Liver (tissue), 9 donors: Measurements from ENCODE around the gene KRT9. TPM values are rescaled to one million over a fixed set of nuclear protein-coding genes. Genes with fewer than 3 reads are reported as not detected.

Experiments used
- DNase-seq: peaks from one replicate; pipeline ENCODE4 v3.0.0-alpha.2; 2017; ENCODE audit warnings: low spot score
- H3K27ac ChIP-seq, 2 donors: one replicate each; pipeline ENCODE4 v1.7.0; 2013; ENCODE audit warnings: inconsistent platforms in 2 of 2, low read length in 2 of 2, control low read depth in 1 of 2, low read depth in 1 of 2, mild to moderate bottlenecking in 1 of 2
- H3K27me3 ChIP-seq, 4 donors: one replicate each; pipeline versions ENCODE4 v1.6.1 to v1.7.0; 2013; ENCODE audit warnings: low read length in 3 of 4, inconsistent platforms in 1 of 4, mild to moderate bottlenecking in 1 of 4, moderate library complexity in 1 of 4; ENCODE audit not compliant: control insufficient read depth in 4 of 4, insufficient read depth in 4 of 4
- H3K36me3 ChIP-seq, 4 donors: one replicate each; pipeline versions ENCODE4 v1.6.1 to v1.7.0; 2013; ENCODE audit warnings: low read length in 3 of 4, mild to moderate bottlenecking in 3 of 4, low read depth in 1 of 4, moderate library complexity in 1 of 4; ENCODE audit not compliant: control insufficient read depth in 4 of 4, insufficient read depth in 3 of 4
- H3K4me1 ChIP-seq, 4 donors: one replicate each; pipeline versions ENCODE4 v1.6.1 to v1.7.0; 2013; ENCODE audit warnings: low read length in 3 of 4, mild to moderate bottlenecking in 3 of 4, moderate library complexity in 1 of 4; ENCODE audit not compliant: control insufficient read depth in 4 of 4, insufficient read depth in 4 of 4
- H3K4me3 ChIP-seq, 3 donors: one replicate each; pipeline versions ENCODE4 v1.6.1 to v1.7.0; 2013; ENCODE audit warnings: low read length in 3 of 3, control low read depth in 1 of 3, low read depth in 1 of 3, mild to moderate bottlenecking in 1 of 3
- H3K9ac ChIP-seq, 2 donors: one replicate each; pipeline ENCODE4 v1.7.0; 2013; ENCODE audit warnings: low read length in 2 of 2, mild to moderate bottlenecking in 2 of 2, moderate library complexity in 2 of 2, control low read depth in 1 of 2, low read depth in 1 of 2
- H3K9me3 ChIP-seq, 4 donors: one replicate each; pipeline versions ENCODE4 v1.6.1 to v1.7.0; 2013; ENCODE audit warnings: low read length in 3 of 4; ENCODE audit not compliant: control insufficient read depth in 4 of 4
- EGR1 ChIP-seq, 2 donors: IDR thresholded peaks; 2 replicates each; pipeline ENCODE4 v1.6.1; 2016 to 2018; ENCODE audit warnings: antibody characterized with exemption in 2 of 2, low read depth in 2 of 2
- FOXA1 ChIP-seq: IDR thresholded peaks from 2 replicates; pipeline ENCODE4 v1.6.1; 2016; ENCODE audit warnings: antibody characterized with exemption
- FOXA2 ChIP-seq: IDR thresholded peaks from 2 replicates; pipeline ENCODE4 v1.6.1; 2016; ENCODE audit warnings: antibody characterized with exemption
- GABPA ChIP-seq, 2 donors: IDR thresholded peaks in 1 of 2; conservative IDR thresholded peaks in 1 of 2; 2 replicates each; pipeline ENCODE4 v1.6.1; 2016; ENCODE audit warnings: antibody characterized with exemption in 2 of 2, mild to moderate bottlenecking in 1 of 2, moderate library complexity in 1 of 2
- HNF4A ChIP-seq, 2 donors: conservative IDR thresholded peaks; 2 replicates each; pipeline ENCODE4 v1.6.1; 2016; ENCODE audit warnings: antibody characterized with exemption in 2 of 2, mild to moderate bottlenecking in 2 of 2
- HNF4G ChIP-seq: IDR thresholded peaks from 2 replicates; pipeline ENCODE4 v1.6.1; 2016; ENCODE audit warnings: antibody characterized with exemption
- JUND ChIP-seq, 2 donors: IDR thresholded peaks; 2 replicates each; pipeline ENCODE4 v1.6.1; 2016; ENCODE audit warnings: antibody characterized with exemption in 2 of 2
- NR2F2 ChIP-seq: IDR thresholded peaks from 2 replicates; pipeline ENCODE4 v1.6.1; 2016; ENCODE audit warnings: antibody characterized with exemption
- RAD21 ChIP-seq, 2 donors: IDR thresholded peaks; 2 replicates each; pipeline ENCODE4 v1.6.1; 2016; ENCODE audit warnings: antibody characterized with exemption in 2 of 2, mild to moderate bottlenecking in 2 of 2
- RXRA ChIP-seq, 2 donors: IDR thresholded peaks; 2 replicates each; pipeline ENCODE4 v1.6.1; 2017 to 2018; ENCODE audit warnings: antibody characterized with exemption in 2 of 2, mild to moderate bottlenecking in 1 of 2
- SP1 ChIP-seq: IDR thresholded peaks from 2 replicates; pipeline ENCODE4 v1.6.1; 2018; ENCODE audit warnings: antibody characterized with exemption, mild to moderate bottlenecking
- TAF1 ChIP-seq: conservative IDR thresholded peaks from 2 replicates; pipeline ENCODE4 v1.6.1; 2016; ENCODE audit warnings: antibody characterized with exemption, mild to moderate bottlenecking
- YY1 ChIP-seq: IDR thresholded peaks from 2 replicates; pipeline ENCODE4 v1.6.1; 2016; ENCODE audit warnings: antibody characterized with exemption, mild to moderate bottlenecking
- WGBS: extraction: QIAGEN DNeasy Blood & Tissue Kit; methylation state at CpG from one replicate; pipeline ENCODE4 v1.1.7; 2013; 5-methylcytosine and 5-hydroxymethylcytosine counted together
- polyA plus RNA-seq, 2 donors: library from polyadenylated mRNA; stranded (reverse) in 1 of 2; unstranded in 1 of 2; fragments of 200-250 nt in 1 of 2; fragments of >200 nt in 1 of 2; fragmentation: Nextera tagmentation in 1 of 2; extraction: Ambion mirVana in 1 of 2; gene quantifications; one replicate each; pipeline versions ENCODE4 v1.2.1 to v1.2.3, GENCODE V29; 2013 to 2015
- total RNA-seq, 2 donors: library from RNA; depleted of rRNA; stranded (reverse); fragments of >200 nt; gene quantifications; one replicate each; pipeline ENCODE4 v1.2.3, GENCODE V29; 2014
- TF ChIP-seq, protein P1 (sequence below): IDR thresholded peaks from 2 replicates; pipeline ENCODE4 v1.6.1; 2016; ENCODE audit warnings: antibody characterized with exemption
- TF ChIP-seq, protein P2 (sequence below): IDR thresholded peaks from 2 replicates; pipeline ENCODE4 v1.6.1; 2016; ENCODE audit warnings: antibody characterized with exemption
- TF ChIP-seq, protein P3 (sequence below): fragments of 150-350 bp; IDR thresholded peaks from 2 replicates; pipeline ENCODE4 v1.5.1; 2017; ENCODE audit warnings: improper control_type of control experiment, low read depth, low read length; ENCODE audit not compliant: missing input control
- TF ChIP-seq, protein P4 (sequence below): IDR thresholded peaks from 2 replicates; pipeline ENCODE4 v1.6.1; 2016; ENCODE audit warnings: antibody characterized with exemption
- TF ChIP-seq, protein P5 (sequence below): IDR thresholded peaks from 2 replicates; pipeline ENCODE4 v1.6.1; 2016; ENCODE audit warnings: antibody characterized with exemption, mild to moderate bottlenecking
- donor health status: healthy.
- donor health status: healthy.
- donor health status: healthy.
- donor health status: healthy.
- donor health status: healthy.

The KRT9 gene
- total and polyA plus RNA-seq, 4 donors = not detected

DNA sequence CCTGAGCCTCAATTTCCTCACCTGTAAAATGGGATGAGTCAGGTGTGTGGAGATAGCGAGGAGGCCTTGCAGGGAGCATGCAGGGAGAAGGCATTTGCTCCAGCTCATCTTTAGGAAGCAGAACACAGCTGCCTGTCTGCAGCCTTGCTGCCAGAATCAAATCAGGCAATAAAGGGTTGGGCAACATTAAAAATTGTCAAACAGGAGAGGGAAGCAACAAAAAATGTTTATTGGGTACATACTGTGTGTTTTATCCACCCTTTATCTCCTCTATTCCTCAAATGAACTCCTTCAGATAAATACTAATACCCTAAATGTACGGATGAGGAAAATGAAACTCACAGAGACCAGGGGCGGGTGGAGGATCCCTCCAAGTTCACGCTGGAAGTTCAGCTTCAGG, 28.5 kb upstream of the KRT9 start:
- H3K4me1 ChIP-seq = no peaks in the 10 kb centered on the region
- no peak overlapping the region for H3K4me3 ChIP-seq
- no peaks in the 10 kb centered on the region for H3K9me3 ChIP-seq
- TF ChIP-seq, protein P1, sequence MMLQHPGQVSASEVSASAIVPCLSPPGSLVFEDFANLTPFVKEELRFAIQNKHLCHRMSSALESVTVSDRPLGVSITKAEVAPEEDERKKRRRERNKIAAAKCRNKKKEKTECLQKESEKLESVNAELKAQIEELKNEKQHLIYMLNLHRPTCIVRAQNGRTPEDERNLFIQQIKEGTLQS = no peak
- no peak for TF ChIP-seq NR2F2
- TF ChIP-seq FOXA2 = no peak
- TF ChIP-seq RXRA (IDR thresholded peaks at IDR 0.05) = no peak
- no peak for TF ChIP-seq GABPA (IDR thresholded peaks at IDR 0.05 in 1 of 2, conservative IDR thresholded peaks at IDR 0.05 in 1 of 2)
- no peak for TF ChIP-seq JUND (IDR thresholded peaks at IDR 0.05)
- no peak for TF ChIP-seq TAF1
- no peak for TF ChIP-seq RAD21 (IDR thresholded peaks at IDR 0.05)
- TF ChIP-seq, protein P2, sequence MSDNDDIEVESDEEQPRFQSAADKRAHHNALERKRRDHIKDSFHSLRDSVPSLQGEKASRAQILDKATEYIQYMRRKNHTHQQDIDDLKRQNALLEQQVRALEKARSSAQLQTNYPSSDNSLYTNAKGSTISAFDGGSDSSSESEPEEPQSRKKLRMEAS = no peak
- TF ChIP-seq YY1 = no peak
- TF ChIP-seq FOXA1 = no peak
- no peak for TF ChIP-seq EGR1 (IDR thresholded peaks at IDR 0.05; ENCODE audit: low read depth in 2 of 2)
- TF ChIP-seq, protein P3, sequence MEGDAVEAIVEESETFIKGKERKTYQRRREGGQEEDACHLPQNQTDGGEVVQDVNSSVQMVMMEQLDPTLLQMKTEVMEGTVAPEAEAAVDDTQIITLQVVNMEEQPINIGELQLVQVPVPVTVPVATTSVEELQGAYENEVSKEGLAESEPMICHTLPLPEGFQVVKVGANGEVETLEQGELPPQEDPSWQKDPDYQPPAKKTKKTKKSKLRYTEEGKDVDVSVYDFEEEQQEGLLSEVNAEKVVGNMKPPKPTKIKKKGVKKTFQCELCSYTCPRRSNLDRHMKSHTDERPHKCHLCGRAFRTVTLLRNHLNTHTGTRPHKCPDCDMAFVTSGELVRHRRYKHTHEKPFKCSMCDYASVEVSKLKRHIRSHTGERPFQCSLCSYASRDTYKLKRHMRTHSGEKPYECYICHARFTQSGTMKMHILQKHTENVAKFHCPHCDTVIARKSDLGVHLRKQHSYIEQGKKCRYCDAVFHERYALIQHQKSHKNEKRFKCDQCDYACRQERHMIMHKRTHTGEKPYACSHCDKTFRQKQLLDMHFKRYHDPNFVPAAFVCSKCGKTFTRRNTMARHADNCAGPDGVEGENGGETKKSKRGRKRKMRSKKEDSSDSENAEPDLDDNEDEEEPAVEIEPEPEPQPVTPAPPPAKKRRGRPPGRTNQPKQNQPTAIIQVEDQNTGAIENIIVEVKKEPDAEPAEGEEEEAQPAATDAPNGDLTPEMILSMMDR = no peak
- TF ChIP-seq SP1 = no peak
- TF ChIP-seq HNF4G = no peak
- TF ChIP-seq HNF4A (conservative IDR thresholded peaks at IDR 0.05) = no peak
- WGBS = 79% methylated on average over 4 of the region's 4 CpGs
- H3K9ac ChIP-seq = no peak overlapping the region
- H3K36me3 ChIP-seq = no peaks in the 10 kb centered on the region
- no peak overlapping the region for H3K27ac ChIP-seq
- DNase-seq = no peak
- no peaks in the 10 kb centered on the region for H3K27me3 ChIP-seq

DNA sequence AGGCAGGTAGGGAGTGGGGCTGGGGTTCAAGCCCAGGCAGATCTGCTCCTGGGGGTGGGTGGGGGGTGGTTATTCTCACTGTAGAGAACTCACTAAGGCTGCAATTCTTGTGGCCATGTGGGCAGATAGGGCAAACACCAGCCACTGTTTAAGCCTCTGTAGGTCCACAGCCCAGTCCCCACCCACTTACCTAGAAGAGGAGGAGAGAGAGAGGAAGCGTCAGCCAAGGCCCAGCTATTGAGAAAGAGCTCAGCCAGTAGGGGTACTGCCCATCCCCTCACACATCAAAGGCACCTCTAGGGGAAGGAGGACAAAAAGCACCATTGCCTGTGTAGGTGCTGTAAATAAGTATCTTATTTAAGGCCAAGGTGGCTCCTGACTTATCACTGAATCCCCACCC, 27.8 kb upstream of the KRT9 start:
- H3K4me3 ChIP-seq = no peak overlapping the region
- H3K9me3 ChIP-seq = no peaks in the 10 kb centered on the region
- H3K27ac ChIP-seq = no peak overlapping the region
- DNase-seq = no peak
- TF ChIP-seq, protein P4, sequence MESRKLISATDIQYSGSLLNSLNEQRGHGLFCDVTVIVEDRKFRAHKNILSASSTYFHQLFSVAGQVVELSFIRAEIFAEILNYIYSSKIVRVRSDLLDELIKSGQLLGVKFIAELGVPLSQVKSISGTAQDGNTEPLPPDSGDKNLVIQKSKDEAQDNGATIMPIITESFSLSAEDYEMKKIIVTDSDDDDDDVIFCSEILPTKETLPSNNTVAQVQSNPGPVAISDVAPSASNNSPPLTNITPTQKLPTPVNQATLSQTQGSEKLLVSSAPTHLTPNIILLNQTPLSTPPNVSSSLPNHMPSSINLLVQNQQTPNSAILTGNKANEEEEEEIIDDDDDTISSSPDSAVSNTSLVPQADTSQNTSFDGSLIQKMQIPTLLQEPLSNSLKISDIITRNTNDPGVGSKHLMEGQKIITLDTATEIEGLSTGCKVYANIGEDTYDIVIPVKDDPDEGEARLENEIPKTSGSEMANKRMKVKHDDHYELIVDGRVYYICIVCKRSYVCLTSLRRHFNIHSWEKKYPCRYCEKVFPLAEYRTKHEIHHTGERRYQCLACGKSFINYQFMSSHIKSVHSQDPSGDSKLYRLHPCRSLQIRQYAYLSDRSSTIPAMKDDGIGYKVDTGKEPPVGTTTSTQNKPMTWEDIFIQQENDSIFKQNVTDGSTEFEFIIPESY = no peak
- TF ChIP-seq, protein P3 = no peak
- TF ChIP-seq, protein P5, sequence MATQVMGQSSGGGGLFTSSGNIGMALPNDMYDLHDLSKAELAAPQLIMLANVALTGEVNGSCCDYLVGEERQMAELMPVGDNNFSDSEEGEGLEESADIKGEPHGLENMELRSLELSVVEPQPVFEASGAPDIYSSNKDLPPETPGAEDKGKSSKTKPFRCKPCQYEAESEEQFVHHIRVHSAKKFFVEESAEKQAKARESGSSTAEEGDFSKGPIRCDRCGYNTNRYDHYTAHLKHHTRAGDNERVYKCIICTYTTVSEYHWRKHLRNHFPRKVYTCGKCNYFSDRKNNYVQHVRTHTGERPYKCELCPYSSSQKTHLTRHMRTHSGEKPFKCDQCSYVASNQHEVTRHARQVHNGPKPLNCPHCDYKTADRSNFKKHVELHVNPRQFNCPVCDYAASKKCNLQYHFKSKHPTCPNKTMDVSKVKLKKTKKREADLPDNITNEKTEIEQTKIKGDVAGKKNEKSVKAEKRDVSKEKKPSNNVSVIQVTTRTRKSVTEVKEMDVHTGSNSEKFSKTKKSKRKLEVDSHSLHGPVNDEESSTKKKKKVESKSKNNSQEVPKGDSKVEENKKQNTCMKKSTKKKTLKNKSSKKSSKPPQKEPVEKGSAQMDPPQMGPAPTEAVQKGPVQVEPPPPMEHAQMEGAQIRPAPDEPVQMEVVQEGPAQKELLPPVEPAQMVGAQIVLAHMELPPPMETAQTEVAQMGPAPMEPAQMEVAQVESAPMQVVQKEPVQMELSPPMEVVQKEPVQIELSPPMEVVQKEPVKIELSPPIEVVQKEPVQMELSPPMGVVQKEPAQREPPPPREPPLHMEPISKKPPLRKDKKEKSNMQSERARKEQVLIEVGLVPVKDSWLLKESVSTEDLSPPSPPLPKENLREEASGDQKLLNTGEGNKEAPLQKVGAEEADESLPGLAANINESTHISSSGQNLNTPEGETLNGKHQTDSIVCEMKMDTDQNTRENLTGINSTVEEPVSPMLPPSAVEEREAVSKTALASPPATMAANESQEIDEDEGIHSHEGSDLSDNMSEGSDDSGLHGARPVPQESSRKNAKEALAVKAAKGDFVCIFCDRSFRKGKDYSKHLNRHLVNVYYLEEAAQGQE = no peak
- TF ChIP-seq HNF4G (no peak), NR2F2 (no peak), TAF1 (no peak), RXRA (IDR thresholded peaks at IDR 0.05) (no peak), FOXA1 (no peak), YY1 (no peak)
- TF ChIP-seq, protein P2 = no peak
- H3K36me3 ChIP-seq = no peaks in the 10 kb centered on the region
- H3K27me3 ChIP-seq = peaks cover 0 to 3% (median 0%) of the 10 kb centered on the region in 4 donors
- 56% methylated on average over 1 of the region's 1 CpG for WGBS
- no peaks in the 10 kb centered on the region for H3K4me1 ChIP-seq
- no peak overlapping the region for H3K9ac ChIP-seq
